Spleen (tissue), 7 donors: ENCODE data around the gene RASL11B.

Experiments used
- POLR2A ChIP-seq, 3 donors: fragments of 450-650 bp; IDR thresholded peaks; one replicate each; pipeline ENCODE4 v1.5.1; 2017; ENCODE audit warnings: antibody characterized with exemption in 3 of 3, mild to moderate bottlenecking in 1 of 3
- TF ChIP-seq, protein P1 (sequence below), 11 experiments: fragments of 200-600 bp in 7 of 11; fragments of 450-650 bp in 4 of 11; sonication (generic) in 4 of 11; IDR thresholded peaks in 8 of 11; conservative IDR thresholded peaks in 3 of 11; 1 replicate in 7 of 11; 2 replicates in 4 of 11; pipeline versions ENCODE4 v1.4.0 to v1.8.0; 2016 to 2021; ENCODE audit warnings: antibody characterized with exemption in 11 of 11, inconsistent platforms in 4 of 11, mild to moderate bottlenecking in 1 of 11
- donor health status: DM: no; HTN: no; CAD: no; lungs with moderate emphysema.
- donor health status: DM: no; HTN: no; CAD: no.
- donor health status: DM: no; HTN: no; CAD: no.

DNA sequence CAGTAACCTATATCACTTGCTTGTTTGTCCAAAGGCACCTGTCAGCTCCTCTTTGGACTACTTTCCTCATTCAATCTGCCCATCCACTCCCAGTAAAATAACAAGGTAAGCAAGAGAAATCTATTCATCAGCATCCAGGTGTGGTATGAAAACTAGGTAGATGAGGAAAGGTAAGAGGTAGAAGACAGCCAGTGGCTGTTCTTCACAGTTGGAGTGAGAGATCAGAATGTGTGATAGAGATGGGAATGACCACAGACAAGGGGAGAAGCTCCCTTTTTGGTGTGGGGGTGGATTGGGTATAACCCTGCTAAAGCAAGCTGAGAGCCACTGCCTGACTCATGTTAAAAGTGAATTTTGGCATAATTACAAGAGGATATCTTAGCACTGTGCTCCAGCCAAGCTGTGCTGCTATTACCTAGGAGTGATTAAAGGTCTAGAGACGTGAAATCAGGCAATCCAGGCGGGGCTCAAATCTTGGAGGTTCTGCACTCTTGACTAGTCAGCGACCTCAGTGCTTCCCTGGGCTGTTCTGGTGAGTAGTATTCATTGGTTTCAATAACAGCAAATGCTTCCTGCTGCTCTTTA lies 28.1 kb upstream of the RASL11B start:
- TF ChIP-seq, protein P1, sequence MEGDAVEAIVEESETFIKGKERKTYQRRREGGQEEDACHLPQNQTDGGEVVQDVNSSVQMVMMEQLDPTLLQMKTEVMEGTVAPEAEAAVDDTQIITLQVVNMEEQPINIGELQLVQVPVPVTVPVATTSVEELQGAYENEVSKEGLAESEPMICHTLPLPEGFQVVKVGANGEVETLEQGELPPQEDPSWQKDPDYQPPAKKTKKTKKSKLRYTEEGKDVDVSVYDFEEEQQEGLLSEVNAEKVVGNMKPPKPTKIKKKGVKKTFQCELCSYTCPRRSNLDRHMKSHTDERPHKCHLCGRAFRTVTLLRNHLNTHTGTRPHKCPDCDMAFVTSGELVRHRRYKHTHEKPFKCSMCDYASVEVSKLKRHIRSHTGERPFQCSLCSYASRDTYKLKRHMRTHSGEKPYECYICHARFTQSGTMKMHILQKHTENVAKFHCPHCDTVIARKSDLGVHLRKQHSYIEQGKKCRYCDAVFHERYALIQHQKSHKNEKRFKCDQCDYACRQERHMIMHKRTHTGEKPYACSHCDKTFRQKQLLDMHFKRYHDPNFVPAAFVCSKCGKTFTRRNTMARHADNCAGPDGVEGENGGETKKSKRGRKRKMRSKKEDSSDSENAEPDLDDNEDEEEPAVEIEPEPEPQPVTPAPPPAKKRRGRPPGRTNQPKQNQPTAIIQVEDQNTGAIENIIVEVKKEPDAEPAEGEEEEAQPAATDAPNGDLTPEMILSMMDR (IDR thresholded peaks at IDR 0.05 in 8 of 11, conservative IDR thresholded peaks at IDR 0.05 in 3 of 11), result no peak
- TF ChIP-seq POLR2A (IDR thresholded peaks at IDR 0.05), result no peak
